ENCODE data around the gene NPW. TPM values are rescaled to one million over a fixed set of nuclear protein-coding genes. Genes with fewer than 3 reads are reported as not detected.

Gene NPW
- total and polyA plus RNA-seq, 5 donors from 2014 or later = not detected

- DNase-seq (no peak), ATAC-seq (ENCODE audit: low read depth in 2 of 2) (no peak)
- H3K27ac ChIP-seq (ENCODE audit: insufficient read depth, low read length, poor library complexity, severe bottlenecking) = no peak overlapping the region
- Mint-ChIP-seq H3K9me3 (no peaks in the 10 kb centered on the region), H3K27me3 (no peaks in the 10 kb centered on the region), H3K4me3 (peak overlapping the region in 1 of 4 donors; percentile 51), H3K27ac (no peak overlapping the region), H3K36me3 (peaks cover 8% of the 10 kb centered on the region), H3K4me1 (peaks cover 0 to 4% (median 1%) of the 10 kb centered on the region in 4 donors)
- no peaks in the 10 kb centered on the region for H3K9me3 ChIP-seq (ENCODE audit: control insufficient read depth in 2 of 2, low read length in 2 of 2)
- no peaks in the 10 kb centered on the region for H3K4me1 ChIP-seq (ENCODE audit: control insufficient read depth, insufficient read depth, low read length, poor library complexity, severe bottlenecking)
- H3K4me3 ChIP-seq (ENCODE audit: low read depth, low read length) = no peak overlapping the region
- H3K27me3 ChIP-seq (ENCODE audit: control insufficient read depth, insufficient read depth, low read length) = no peaks in the 10 kb centered on the region
- peaks cover 30% of the 10 kb centered on the region for H3K36me3 ChIP-seq (ENCODE audit: control insufficient read depth, insufficient read depth, low read length)
These were observed 36.5 kb downstream of the NPW start for GRCh38 chr16:2056077-2056476.

- peaks cover 0 to 4% (median 1%) of the 10 kb centered on the region in 4 donors for H3K4me1 Mint-ChIP-seq
- H3K27ac Mint-ChIP-seq = no peak overlapping the region
- no peak for DNase-seq
- H3K36me3 Mint-ChIP-seq = peaks cover 8% of the 10 kb centered on the region
- Histone ChIP-seq H3K9me3 (ENCODE audit: control insufficient read depth in 2 of 2, low read length in 2 of 2) (no peaks in the 10 kb centered on the region), H3K4me3 (ENCODE audit: low read depth, low read length) (no peak overlapping the region), H3K36me3 (ENCODE audit: control insufficient read depth, insufficient read depth, low read length) (peaks cover 30% of the 10 kb centered on the region), H3K4me1 (ENCODE audit: control insufficient read depth, insufficient read depth, low read length, poor library complexity, severe bottlenecking) (no peaks in the 10 kb centered on the region), H3K27me3 (ENCODE audit: control insufficient read depth, insufficient read depth, low read length) (no peaks in the 10 kb centered on the region), H3K27ac (ENCODE audit: insufficient read depth, low read length, poor library complexity, severe bottlenecking) (no peak overlapping the region)
- no peak overlapping the region for H3K4me3 Mint-ChIP-seq
- ATAC-seq (ENCODE audit: low read depth in 2 of 2) = no peak
- H3K27me3 Mint-ChIP-seq = no peaks in the 10 kb centered on the region
- H3K9me3 Mint-ChIP-seq = no peaks in the 10 kb centered on the region
These were observed 37.3 kb downstream of the NPW start for GRCh38 chr16:2056681-2057407.

GRCh38 chr16:2057438-2057837 is 37.9 kb downstream of the NPW start:
- ATAC-seq (ENCODE audit: low read depth in 2 of 2) = no peak
- Mint-ChIP-seq H3K9me3 (no peaks in the 10 kb centered on the region), H3K27me3 (no peaks in the 10 kb centered on the region), H3K36me3 (peaks cover 8% of the 10 kb centered on the region), H3K4me3 (no peak overlapping the region), H3K27ac (no peak overlapping the region), H3K4me1 (peaks cover 0 to 4% (median under 1%) of the 10 kb centered on the region in 4 donors)
- H3K36me3 ChIP-seq (ENCODE audit: control insufficient read depth, insufficient read depth, low read length) = peaks cover 30% of the 10 kb centered on the region
- H3K4me3 ChIP-seq (ENCODE audit: low read depth, low read length) = no peak overlapping the region
- H3K27ac ChIP-seq (ENCODE audit: insufficient read depth, low read length, poor library complexity, severe bottlenecking) = no peak overlapping the region
- H3K27me3 ChIP-seq (ENCODE audit: control insufficient read depth, insufficient read depth, low read length) = no peaks in the 10 kb centered on the region
- H3K9me3 ChIP-seq (ENCODE audit: control insufficient read depth in 2 of 2, low read length in 2 of 2) = no peaks in the 10 kb centered on the region
- no peak for DNase-seq
- H3K4me1 ChIP-seq (ENCODE audit: control insufficient read depth, insufficient read depth, low read length, poor library complexity, severe bottlenecking) = no peaks in the 10 kb centered on the region

DNA sequence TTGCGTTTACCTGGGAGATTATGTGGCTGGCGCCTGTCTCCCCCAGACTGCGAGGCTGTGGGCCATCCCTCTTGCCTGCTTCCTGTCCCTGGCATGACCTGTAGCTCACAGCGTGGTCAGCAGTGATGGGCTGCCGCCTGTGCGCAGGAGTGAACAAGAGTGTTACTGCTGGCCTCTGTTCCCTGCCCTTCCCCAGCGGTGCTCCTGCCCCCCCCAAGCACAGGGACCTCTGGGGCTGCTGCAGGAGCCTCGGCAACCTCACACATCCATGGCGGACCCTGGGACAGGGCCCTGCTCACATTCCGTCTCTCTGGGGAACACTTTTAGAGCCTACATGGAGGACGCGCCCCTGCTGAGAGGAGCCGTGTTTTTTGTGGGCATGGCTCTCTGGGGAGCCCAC is 38.8 kb downstream of the NPW start:
- Mint-ChIP-seq H3K27ac (no peak overlapping the region), H3K27me3 (no peaks in the 10 kb centered on the region), H3K4me1 (peaks cover 0 to 4% (median 0%) of the 10 kb centered on the region in 4 donors), H3K4me3 (peak overlapping the region in 1 of 4 donors; percentile 27), H3K36me3 (peaks cover 9% of the 10 kb centered on the region), H3K9me3 (no peaks in the 10 kb centered on the region)
- Histone ChIP-seq H3K36me3 (ENCODE audit: control insufficient read depth, insufficient read depth, low read length) (peaks cover 25% of the 10 kb centered on the region), H3K4me1 (ENCODE audit: control insufficient read depth, insufficient read depth, low read length, poor library complexity, severe bottlenecking) (no peaks in the 10 kb centered on the region), H3K27me3 (ENCODE audit: control insufficient read depth, insufficient read depth, low read length) (no peaks in the 10 kb centered on the region), H3K27ac (ENCODE audit: insufficient read depth, low read length, poor library complexity, severe bottlenecking) (no peak overlapping the region), H3K4me3 (ENCODE audit: low read depth, low read length) (no peak overlapping the region), H3K9me3 (ENCODE audit: control insufficient read depth in 2 of 2, low read length in 2 of 2) (no peaks in the 10 kb centered on the region)
- DNase-seq = no peak
- ATAC-seq (ENCODE audit: low read depth in 2 of 2) = no peak

DNA sequence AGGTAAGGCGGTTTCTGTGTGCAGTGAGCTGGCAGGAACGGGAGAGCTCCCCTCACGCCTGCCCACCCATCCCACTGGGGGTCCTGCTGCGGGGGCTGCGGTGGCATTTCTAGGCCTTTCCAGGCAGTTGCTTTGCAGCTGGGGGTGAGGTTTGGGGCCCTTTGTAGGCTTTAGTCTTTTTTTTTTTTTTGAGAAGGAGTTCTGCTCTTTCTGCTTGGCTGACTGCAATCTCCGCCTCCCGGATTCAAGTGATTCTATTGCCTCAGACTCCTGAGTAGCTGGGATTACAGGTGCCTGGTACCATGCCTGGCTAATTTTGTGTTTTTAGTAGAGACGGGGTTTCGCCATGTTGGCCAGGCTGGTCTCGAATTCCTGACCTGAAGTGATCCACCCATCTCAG is 39.3 kb downstream of the NPW start:
- Histone ChIP-seq H3K36me3 (ENCODE audit: control insufficient read depth, insufficient read depth, low read length) (peaks cover 21% of the 10 kb centered on the region), H3K27me3 (ENCODE audit: control insufficient read depth, insufficient read depth, low read length) (no peaks in the 10 kb centered on the region), H3K4me1 (ENCODE audit: control insufficient read depth, insufficient read depth, low read length, poor library complexity, severe bottlenecking) (no peaks in the 10 kb centered on the region), H3K27ac (ENCODE audit: insufficient read depth, low read length, poor library complexity, severe bottlenecking) (no peak overlapping the region), H3K9me3 (ENCODE audit: control insufficient read depth in 2 of 2, low read length in 2 of 2) (no peaks in the 10 kb centered on the region), H3K4me3 (ENCODE audit: low read depth, low read length) (no peak overlapping the region)
- ATAC-seq (ENCODE audit: low read depth in 2 of 2) = no peak
- Mint-ChIP-seq H3K36me3 (peaks cover 12% of the 10 kb centered on the region), H3K9me3 (no peaks in the 10 kb centered on the region), H3K27ac (no peak overlapping the region), H3K4me3 (no peak overlapping the region), H3K27me3 (no peaks in the 10 kb centered on the region), H3K4me1 (peaks cover 0 to 4% (median 0%) of the 10 kb centered on the region in 4 donors)
- no peak for DNase-seq

- Histone ChIP-seq H3K9me3 (ENCODE audit: control insufficient read depth in 2 of 2, low read length in 2 of 2) (no peaks in the 10 kb centered on the region), H3K36me3 (ENCODE audit: control insufficient read depth, insufficient read depth, low read length) (peaks cover 15% of the 10 kb centered on the region), H3K4me3 (ENCODE audit: low read depth, low read length) (no peak overlapping the region), H3K27ac (ENCODE audit: insufficient read depth, low read length, poor library complexity, severe bottlenecking) (no peak overlapping the region), H3K27me3 (ENCODE audit: control insufficient read depth, insufficient read depth, low read length) (no peaks in the 10 kb centered on the region), H3K4me1 (ENCODE audit: control insufficient read depth, insufficient read depth, low read length, poor library complexity, severe bottlenecking) (no peaks in the 10 kb centered on the region)
- no peak for ATAC-seq (ENCODE audit: low read depth in 2 of 2)
- peaks cover 12% of the 10 kb centered on the region for H3K36me3 Mint-ChIP-seq
- no peaks in the 10 kb centered on the region for H3K9me3 Mint-ChIP-seq
- no peak overlapping the region for H3K4me3 Mint-ChIP-seq
- no peak overlapping the region for H3K27ac Mint-ChIP-seq
- H3K4me1 Mint-ChIP-seq = peaks cover 0 to 4% (median 0%) of the 10 kb centered on the region in 4 donors
- H3K27me3 Mint-ChIP-seq = no peaks in the 10 kb centered on the region
- DNase-seq = no peak
These were observed 40.8 kb downstream of the NPW start for GRCh38 chr16:2060346-2060745.

DNA sequence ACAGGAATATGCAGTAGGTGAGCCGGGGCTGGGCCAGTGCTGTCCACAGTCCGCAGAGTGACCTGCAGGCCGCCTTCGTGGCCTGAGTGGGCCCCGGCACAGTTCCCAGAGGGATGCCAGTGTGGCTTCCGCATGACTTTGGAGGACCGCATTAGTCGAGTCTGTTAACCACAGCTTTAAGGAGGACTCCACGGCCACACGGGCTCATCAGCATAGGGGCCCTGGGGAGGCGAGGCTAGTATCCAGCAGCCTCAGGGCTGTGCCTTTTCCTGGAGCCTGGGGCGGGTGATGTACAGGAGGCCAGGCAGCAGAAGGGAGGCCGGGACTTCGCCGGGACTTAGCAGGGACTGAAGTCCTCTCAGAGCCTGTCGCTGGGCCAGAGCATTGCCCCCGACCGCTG is 41.4 kb downstream of the NPW start:
- Histone ChIP-seq H3K36me3 (ENCODE audit: control insufficient read depth, insufficient read depth, low read length) (peaks cover 20% of the 10 kb centered on the region), H3K27ac (ENCODE audit: insufficient read depth, low read length, poor library complexity, severe bottlenecking) (no peak overlapping the region)
- H3K4me1 Mint-ChIP-seq = peaks cover 0 to 1% (median 0%) of the 10 kb centered on the region in 4 donors

GRCh38 chr16:2061526-2061925 is 41.9 kb downstream of the NPW start:
- DNase-seq = no peak
- Mint-ChIP-seq H3K4me1 (no peaks in the 10 kb centered on the region), H3K27me3 (no peaks in the 10 kb centered on the region), H3K36me3 (peaks cover 16% of the 10 kb centered on the region), H3K4me3 (no peak overlapping the region), H3K27ac (no peak overlapping the region), H3K9me3 (no peaks in the 10 kb centered on the region)
- H3K9me3 ChIP-seq (ENCODE audit: control insufficient read depth in 2 of 2, low read length in 2 of 2) = no peaks in the 10 kb centered on the region
- H3K4me3 ChIP-seq (ENCODE audit: low read depth, low read length) = no peak overlapping the region
- H3K27me3 ChIP-seq (ENCODE audit: control insufficient read depth, insufficient read depth, low read length) = no peaks in the 10 kb centered on the region
- ATAC-seq (ENCODE audit: low read depth in 2 of 2) = no peak
- H3K4me1 ChIP-seq (ENCODE audit: control insufficient read depth, insufficient read depth, low read length, poor library complexity, severe bottlenecking) = no peaks in the 10 kb centered on the region
- no peak overlapping the region for H3K27ac ChIP-seq (ENCODE audit: insufficient read depth, low read length, poor library complexity, severe bottlenecking)
- peaks cover 22% of the 10 kb centered on the region for H3K36me3 ChIP-seq (ENCODE audit: control insufficient read depth, insufficient read depth, low read length)

More for the DNA sequence above, 41.4 kb downstream of the NPW start:
- Mint-ChIP-seq H3K27ac (no peak overlapping the region), H3K4me3 (no peak overlapping the region), H3K36me3 (peaks cover 13% of the 10 kb centered on the region), H3K9me3 (no peaks in the 10 kb centered on the region), H3K27me3 (no peaks in the 10 kb centered on the region)
- Histone ChIP-seq H3K4me1 (ENCODE audit: control insufficient read depth, insufficient read depth, low read length, poor library complexity, severe bottlenecking) (no peaks in the 10 kb centered on the region), H3K4me3 (ENCODE audit: low read depth, low read length) (no peak overlapping the region), H3K9me3 (ENCODE audit: control insufficient read depth in 2 of 2, low read length in 2 of 2) (no peaks in the 10 kb centered on the region), H3K27me3 (ENCODE audit: control insufficient read depth, insufficient read depth, low read length) (no peaks in the 10 kb centered on the region)
- no peak for ATAC-seq (ENCODE audit: low read depth in 2 of 2)
- no peak for DNase-seq

Measured in CD4-positive, CD25-positive, alpha-beta regulatory T cell (primary cell).